HG03571 (cell line): ENCODE data around the gene TMEM255B.
"Not testable (repeated sequence)": the region's sequence is repeated elsewhere in the genome, so short reads cannot be mapped to it uniquely, and the experiment has no call there.

ENCODE experiments used
- ATAC-seq: cut with Tn5 transposase; IDR thresholded peaks from one replicate; pipeline ENCODE4 v1.9.1; 2021; ENCODE audit not compliant: unreplicated experiment

Gene TMEM255B

DNA sequence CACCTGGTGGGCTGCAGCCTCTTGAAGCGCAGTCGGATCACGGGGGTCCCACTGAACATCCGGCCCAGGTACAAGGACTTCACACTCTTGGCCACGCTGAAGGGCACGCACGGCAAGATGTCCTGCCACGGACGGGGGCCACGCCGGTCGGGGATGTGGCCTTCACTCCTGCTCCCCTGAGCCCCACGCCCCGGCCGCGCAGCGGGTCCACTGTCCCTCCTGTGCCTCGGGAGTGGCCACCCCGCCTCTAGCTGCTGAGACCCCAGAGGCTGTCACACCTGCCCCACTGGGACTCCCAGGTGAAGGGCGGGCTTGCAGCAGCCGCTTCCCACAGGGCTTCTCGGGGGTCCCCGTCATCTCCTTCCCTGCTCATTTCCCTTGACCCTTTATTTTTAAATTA lies 73.6 kb downstream of the TMEM255B start:
- ATAC-seq = no peak

DNA sequence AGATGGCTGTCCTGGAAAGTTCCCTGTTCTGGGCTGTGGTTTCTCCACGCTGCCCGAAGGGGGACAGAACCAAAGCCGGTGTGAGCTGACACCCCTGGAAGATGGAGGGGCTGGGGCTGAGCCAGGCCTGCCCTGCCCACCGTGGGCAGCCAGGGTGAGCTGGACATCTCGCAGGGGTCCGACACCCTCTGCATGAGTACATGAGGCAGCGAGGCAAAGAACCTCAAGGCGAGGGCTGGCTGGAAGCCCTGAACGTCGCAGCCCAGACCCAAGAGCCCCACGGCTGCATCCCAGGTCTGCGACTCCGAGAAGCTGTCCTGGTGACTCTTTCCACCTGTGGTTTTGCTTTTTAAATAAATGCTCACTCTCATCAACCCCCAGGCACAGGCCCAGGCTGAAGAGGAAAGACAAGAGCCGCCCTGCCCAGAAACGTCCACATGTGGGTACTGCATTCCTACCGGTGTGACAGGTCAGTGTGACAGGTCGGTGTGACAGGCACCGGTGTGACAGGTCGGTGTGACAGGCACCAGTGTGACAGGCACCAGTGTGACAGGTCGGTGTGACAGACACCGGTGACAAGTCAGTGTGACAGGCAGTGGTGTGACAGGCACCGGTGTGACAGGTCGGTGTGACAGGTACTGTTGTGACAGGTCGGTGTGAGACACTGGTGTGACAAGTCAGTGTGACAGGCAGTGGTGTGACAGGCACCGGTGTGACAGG lies 74.2 kb downstream of the TMEM255B start:
- ATAC-seq = no peak

GRCh38 chr13:113834006-113834405 lies 75.0 kb downstream of the TMEM255B start:
- ATAC-seq = not testable (repeated sequence)

DNA sequence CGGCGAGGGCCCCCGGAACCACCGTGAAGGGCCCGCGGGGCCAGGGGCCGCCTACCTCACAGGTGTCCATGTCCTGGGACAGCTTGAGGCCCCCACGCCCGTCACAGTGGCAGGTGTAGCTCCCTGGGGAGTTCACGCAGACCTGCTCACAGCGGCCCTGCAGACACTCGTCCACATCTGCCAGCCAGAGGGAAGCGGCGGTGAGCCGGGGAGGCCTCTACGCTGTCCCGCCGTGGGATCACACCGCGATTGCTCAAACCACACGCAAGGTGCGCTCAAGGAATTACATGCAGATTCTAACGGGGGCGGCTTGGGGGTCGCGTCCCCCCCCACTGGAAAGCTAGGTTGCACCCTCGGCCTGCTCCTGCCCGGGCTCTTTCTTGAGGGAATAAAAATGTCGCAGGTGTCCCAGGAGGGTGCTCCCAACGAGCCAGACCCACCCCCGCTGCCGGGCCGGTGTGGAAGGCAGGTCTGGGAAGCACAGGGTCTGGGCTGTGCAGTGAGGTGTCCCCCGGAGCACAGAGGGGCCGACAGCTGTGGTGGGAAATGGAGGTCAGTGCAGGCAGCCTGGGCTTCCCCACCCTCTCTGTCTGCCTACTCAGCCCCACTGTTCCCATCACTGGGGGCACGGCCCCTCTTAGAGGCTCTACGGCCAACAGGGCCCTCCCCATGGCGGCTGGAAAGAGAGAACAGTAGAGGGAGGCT lies 75.6 kb downstream of the TMEM255B start:
- no peak for ATAC-seq

DNA sequence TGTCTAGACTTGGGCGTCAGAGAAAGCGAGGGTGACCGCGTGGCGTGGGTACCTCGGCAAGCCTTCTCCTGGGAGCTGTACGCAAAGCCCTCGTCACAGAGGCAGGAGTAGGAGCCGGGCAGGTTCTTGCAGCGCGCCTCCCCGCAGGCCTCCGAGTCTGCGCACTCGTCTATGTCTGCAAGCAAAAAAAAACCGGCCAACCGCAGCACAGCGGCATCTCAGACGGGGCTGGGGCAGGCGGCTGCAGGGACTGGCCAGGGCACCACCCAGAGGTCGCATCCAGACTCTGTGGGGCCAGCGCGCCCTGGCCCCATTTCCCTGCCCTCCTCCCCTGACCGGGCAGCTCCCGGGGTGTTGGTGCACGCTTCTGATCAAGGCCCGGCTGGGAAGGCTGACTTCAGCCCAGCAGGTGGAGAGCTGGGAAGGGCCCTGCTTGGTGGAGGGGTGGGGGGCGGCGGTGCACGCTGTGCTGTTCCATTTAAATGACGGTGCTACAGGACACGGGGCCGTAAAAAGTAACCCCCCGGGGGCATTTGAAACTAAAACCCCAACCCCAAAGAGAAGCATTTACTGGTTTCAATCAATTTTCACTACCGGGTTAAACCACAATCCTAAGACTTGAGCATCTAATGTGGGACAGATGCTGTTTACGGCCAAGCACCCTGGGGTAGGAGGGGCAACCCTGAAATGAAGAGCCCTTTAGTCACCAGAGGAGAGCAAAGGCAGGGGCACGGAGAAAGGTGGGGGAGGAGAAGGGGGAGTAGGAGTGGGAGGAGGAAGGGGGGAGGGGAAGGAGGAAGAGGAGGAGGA lies 76.6 kb downstream of the TMEM255B start:
- ATAC-seq = no peak

- ATAC-seq = no peak
Observed at GRCh38 chr13:113836768-113837559, 77.9 kb downstream of the TMEM255B start.

- no peak for ATAC-seq
Observed at GRCh38 chr13:113837560-113838355, 78.7 kb downstream of the TMEM255B start.

GRCh38 chr13:113838711-113839201 lies 79.7 kb downstream of the TMEM255B start:
- ATAC-seq = no peak

- no peak for ATAC-seq
Observed at GRCh38 chr13:113839536-113840204, 80.6 kb downstream of the TMEM255B start.

DNA sequence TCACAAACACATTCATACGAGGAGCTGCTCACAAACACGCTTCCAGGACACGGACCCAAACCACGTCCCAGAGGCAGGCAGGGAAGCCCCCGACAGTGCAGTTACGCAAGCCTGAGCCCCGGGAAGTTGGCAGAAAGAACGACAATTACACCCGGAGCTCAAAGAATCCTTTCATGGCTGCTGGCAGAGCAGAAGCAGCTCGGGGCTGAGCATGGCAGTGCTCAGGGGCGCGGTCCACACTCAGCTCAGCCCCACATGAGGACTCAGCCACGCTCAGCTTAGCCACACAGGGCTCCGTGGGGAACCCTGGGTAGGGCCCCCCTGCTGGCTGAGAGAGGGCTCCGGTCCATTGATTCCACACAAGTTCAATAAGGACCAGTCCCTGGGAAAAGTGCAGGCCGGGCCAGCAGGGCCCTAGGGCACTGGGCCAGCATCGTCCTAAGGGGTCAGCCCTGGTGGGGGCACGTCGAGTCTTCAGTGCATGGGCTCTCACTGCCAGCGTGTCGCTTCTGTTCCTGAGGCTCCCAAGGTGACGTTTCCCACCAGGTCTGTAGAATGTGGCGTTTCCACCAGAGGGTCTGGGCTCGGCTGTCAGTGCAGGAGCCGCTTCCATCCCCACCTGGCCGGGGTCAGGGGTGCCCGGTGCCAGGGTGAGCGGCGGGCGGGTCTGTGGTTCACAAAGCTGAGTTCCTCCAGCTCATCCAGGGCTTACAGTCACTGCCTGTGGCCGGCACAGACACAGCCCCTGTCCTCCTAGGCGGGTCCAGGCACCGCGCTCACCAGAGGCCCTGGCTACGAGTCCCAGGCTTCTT lies 81.7 kb downstream of the TMEM255B start:
- ATAC-seq = no peak

DNA sequence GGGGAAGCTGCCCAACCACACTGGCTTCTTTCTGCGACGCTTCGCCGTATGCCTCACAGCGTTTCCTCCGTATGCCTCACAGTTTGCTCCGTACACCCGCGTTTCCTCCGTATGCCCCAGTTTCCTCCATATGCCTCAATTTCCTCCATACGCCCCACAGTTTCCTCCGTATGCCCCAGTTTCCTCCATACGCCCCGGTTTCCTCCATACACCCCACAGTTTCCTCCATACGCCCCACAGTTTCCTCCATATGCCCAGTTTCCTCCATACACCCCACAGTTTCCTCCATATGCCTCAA lies 82.3 kb downstream of the TMEM255B start:
- ATAC-seq = no peak

DNA sequence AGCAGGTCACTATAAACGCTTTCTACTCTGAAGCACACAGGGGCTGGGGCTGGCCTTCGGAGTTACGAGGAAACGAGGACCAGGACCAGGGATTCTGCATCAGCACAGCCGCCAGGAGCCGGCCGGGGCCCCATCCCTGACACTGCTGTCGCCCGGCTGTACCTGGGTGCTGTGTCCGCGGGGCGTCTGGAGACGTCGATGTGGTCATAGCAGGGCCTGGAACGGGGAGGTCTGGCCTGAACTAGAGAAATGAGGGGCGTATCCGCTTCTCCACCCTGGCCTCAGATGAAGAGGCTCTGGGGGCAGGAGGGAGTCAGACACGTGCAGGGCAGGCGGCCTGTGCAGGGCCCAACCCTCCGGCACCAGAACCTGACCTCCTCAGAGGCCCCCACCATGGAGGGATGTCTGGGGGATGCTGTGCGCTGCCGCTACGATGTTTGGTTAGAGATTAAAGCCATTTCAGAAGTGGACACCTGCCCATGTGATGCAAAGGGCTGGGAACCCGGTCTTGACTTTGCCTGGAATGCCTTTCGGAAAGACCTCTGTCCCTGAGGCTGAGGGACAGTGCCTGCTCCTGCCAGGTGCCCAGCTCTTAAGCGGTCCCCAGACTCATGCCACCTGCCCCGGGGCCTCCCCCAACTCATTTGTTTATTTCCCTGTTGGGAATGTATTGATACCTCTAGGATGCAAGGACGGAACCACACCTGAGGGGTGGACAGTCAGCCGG lies 83.5 kb downstream of the TMEM255B start:
- ATAC-seq = no peak

GRCh38 chr13:113843063-113843654 lies 84.1 kb downstream of the TMEM255B start:
- no peak for ATAC-seq

- no peak for ATAC-seq
Observed at GRCh38 chr13:113843864-113844556, 85.0 kb downstream of the TMEM255B start.

DNA sequence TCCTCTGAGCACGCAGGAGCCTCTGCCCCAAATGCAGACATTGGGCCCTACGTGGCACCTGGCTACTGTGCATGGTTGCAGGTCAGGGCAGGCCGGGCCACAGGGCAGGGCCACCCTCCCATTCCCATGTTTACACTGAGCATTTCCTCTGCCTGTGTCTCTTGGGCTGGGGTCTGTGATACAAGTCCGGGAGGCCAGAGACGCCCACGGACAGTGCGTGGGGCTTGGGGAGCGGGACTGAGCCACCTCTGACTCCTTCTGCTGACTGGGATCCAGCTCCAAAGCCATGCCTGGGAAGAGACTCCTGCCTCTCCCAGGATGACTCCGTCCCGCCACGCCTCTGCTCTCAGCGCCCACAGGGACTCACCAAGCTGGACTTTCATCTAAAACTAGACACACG lies 86.0 kb downstream of the TMEM255B start:
- no peak for ATAC-seq

DNA sequence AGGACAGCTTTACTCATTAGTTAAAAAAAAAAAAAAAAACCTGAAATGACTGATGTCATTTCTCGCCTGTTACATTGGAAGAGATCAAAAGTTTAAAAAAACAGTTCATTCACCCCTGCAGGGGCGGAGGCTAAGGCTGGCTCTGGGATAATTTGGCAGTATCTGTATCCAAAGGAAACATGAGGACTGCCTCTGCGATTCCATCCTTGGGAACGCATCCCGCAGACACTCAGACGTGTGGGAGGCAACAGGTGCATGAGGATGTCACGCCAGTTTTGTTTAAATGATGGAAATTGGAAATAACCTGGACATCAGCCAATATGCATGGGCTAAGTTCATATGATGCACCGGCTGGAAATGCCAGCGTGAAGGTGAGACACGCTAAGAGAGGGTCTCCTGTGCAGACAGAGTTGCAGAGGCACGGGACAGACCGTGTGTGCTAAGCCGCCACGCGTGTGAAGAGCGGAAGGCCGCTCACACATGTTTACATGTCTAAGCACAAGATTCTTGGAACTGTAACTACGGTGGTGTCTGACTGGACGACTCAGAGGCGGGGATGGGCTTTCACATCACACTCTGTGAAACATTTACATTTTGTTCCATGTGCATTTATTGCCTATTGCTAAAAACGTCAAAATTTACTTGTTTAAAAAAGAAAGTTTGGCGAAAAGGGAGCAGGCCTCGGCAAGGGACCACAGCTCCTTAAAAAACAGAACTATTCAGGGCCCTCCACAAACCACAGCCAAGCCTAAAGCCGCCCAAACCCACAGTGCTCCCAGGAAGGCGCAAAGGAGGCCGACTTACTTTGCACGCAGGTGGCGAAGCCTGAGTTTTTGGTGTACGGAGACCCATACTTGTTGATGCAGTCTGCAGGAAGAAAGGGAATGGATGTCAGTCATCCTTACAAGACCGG lies 87.0 kb downstream of the TMEM255B start:
- ATAC-seq = no peak
